Right lobe of liver (tissue), 6 donors: ENCODE measurements around the gene PEX1. TPM values are rescaled to one million over a fixed set of nuclear protein-coding genes. Genes with fewer than 3 reads are reported as not detected.
A peak's percentile ranks its signal among the peaks of the same experiment; 100 is the strongest.

Experiments used
- ATAC-seq, 4 donors: fragments of 200-7000 bp; cut with Tn5 transposase; one replicate each; pipeline ENCODE4 v1.9.1; 2020; ENCODE audit warnings: mild to moderate bottlenecking in 4 of 4, moderate library complexity in 4 of 4
- DNase-seq, 3 donors: peaks; one replicate each; pipeline ENCODE4 v3.0.0-alpha.2; 2020
- H3K27ac ChIP-seq, 3 donors: fragments of 200-600 bp; one replicate each; pipeline ENCODE4 v1.8.0; 2022
- H3K27me3 ChIP-seq, 2 donors: fragments of 200-600 bp; one replicate each; pipeline ENCODE4 v1.8.0; 2022
- H3K36me3 ChIP-seq, 4 donors: fragments of 200-600 bp; sonication (generic) in 1 of 4; one replicate each; pipeline versions ENCODE4 v1.5.1 to v1.8.0; 2017 to 2022; ENCODE audit warnings: control low read depth in 1 of 4
- H3K4me1 ChIP-seq, 4 donors: fragments of 200-600 bp; sonication (generic) in 1 of 4; one replicate each; pipeline versions ENCODE4 v1.5.1 to v1.8.0; 2017 to 2022; ENCODE audit warnings: control low read depth in 1 of 4
- H3K4me3 ChIP-seq, 3 donors: fragments of 200-600 bp; one replicate each; pipeline ENCODE4 v1.8.0; 2022
- H3K9me3 ChIP-seq, 4 donors: fragments of 200-600 bp; sonication (generic) in 1 of 4; one replicate each; pipeline versions ENCODE4 v1.5.1 to v1.8.0; 2017 to 2022; ENCODE audit warnings: control low read depth in 1 of 4
- POLR2A ChIP-seq: fragments of 450-650 bp; IDR thresholded peaks from one replicate; pipeline ENCODE4 v1.6.1; 2017; ENCODE audit warnings: antibody characterized with exemption, mild to moderate bottlenecking
- WGBS: methylation state at CpG from one replicate; pipeline ENCODE4 v1.1.6; 2018; ENCODE audit warnings: low coverage, low lambda C conversion rate; ENCODE audit not compliant: insufficient coverage; ENCODE audit errors: missing lambda C conversion rate; 5-methylcytosine and 5-hydroxymethylcytosine counted together
- intact Hi-C, 2 donors: fragments of 100-400 bp; cut with DNase I; formaldehyde crosslinking; loops; one replicate each; pipeline versions ENCODE4 v1.11.2 to v1.14.1; 2022
- total RNA-seq, 6 experiments: library from RNA; depleted of rRNA in 2 of 6; stranded (reverse); fragments of >200 nt in 2 of 6; fragmentation: NEBNext Ultra II Directional in 3 of 6; extraction: Animal tissue kit (Norgen Biotek cat#: 25700) in 3 of 6; gene quantifications; one replicate each; pipeline versions ENCODE4 v1.1.0 to v1.2.4, GENCODE V29; 2016 to 2023
- TF ChIP-seq, protein P1 (sequence below), 4 donors: fragments of 200-600 bp in 3 of 4; fragments of 450-650 bp in 1 of 4; IDR thresholded peaks; one replicate each; pipeline versions ENCODE4 v1.5.1 to v1.8.0; 2016 to 2022; ENCODE audit warnings: antibody characterized with exemption in 4 of 4, mild to moderate bottlenecking in 2 of 4
- donor health status: DM: no; HTN: yes; CAD: no.
- donor health status: DM: no; HTN: no; CAD: no.
- donor health status: DM: no; HTN: no; CAD: no.
- donor health status: DM: no; HTN: yes; CAD: no.
- donor health status: DM: no; HTN: yes; CAD: no.

Gene PEX1
- total RNA-seq, 6 experiments from 2014 or later, result 10.0 to 12.0 (median 10.8) TPM

DNA sequence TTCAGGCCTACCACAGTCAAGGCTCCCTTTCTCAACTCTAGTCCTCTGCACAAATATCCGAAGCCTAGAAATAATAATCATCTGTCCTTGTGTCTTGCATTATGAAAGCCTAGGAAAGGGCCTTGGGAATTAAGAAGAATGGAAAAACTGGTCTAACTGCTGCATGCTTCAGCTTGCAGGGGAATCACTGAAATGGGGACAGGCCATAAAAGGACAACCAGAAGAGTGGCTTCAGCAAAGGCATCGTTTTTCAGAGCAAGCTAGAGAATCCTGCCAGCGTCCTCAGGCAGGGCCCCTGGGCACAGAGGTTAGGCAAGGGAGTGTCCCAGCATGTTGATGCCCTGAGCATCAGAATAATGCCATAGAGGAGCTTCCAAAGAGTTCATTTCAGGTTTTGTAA, 63.8 kb downstream of the PEX1 start:
- DNase-seq, result no peak

DNA sequence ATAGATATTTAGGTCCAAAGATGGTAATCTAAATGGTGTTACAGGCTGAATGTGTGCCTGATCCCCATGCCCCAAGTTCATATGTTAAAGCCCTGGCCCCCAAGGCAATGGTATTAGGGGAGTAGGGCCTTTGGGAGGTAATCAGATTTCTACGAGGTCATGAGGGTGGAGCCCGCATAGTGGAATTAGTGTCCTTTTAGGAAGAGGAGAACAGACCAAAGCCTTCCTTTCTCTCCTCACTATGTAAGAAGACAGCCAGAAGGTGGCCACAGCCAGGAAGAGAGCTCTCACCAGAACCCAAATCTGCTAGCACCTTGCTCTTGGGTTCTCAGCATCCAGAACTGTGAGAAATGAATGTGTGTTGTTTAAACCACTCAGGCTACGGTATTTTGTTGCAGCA, 65.8 kb downstream of the PEX1 start:
- H3K9me3 ChIP-seq, result no peaks in the 10 kb centered on the region
- no peak for DNase-seq

More for the DNA sequence above, 63.8 kb downstream of the PEX1 start:
- ATAC-seq, result no peak
- TF ChIP-seq, protein P1, sequence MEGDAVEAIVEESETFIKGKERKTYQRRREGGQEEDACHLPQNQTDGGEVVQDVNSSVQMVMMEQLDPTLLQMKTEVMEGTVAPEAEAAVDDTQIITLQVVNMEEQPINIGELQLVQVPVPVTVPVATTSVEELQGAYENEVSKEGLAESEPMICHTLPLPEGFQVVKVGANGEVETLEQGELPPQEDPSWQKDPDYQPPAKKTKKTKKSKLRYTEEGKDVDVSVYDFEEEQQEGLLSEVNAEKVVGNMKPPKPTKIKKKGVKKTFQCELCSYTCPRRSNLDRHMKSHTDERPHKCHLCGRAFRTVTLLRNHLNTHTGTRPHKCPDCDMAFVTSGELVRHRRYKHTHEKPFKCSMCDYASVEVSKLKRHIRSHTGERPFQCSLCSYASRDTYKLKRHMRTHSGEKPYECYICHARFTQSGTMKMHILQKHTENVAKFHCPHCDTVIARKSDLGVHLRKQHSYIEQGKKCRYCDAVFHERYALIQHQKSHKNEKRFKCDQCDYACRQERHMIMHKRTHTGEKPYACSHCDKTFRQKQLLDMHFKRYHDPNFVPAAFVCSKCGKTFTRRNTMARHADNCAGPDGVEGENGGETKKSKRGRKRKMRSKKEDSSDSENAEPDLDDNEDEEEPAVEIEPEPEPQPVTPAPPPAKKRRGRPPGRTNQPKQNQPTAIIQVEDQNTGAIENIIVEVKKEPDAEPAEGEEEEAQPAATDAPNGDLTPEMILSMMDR (IDR thresholded peaks at IDR 0.05), result no peak
- TF ChIP-seq POLR2A, result no peak
- peaks cover 0 to 7% (median 0%) of the 10 kb centered on the region in 4 donors for H3K4me1 ChIP-seq
- no peaks in the 10 kb centered on the region for H3K27me3 ChIP-seq
- H3K36me3 ChIP-seq, result peaks cover 0 to 3% (median 0%) of the 10 kb centered on the region in 4 donors
- 90% methylated on average over 3 of the region's 3 CpGs for whole genome bisulfite sequencing
- no peaks in the 10 kb centered on the region for H3K9me3 ChIP-seq
- intact Hi-C loops, result no loop called here
- H3K4me3 ChIP-seq, result no peak overlapping the region
- no peak overlapping the region for H3K27ac ChIP-seq

DNA sequence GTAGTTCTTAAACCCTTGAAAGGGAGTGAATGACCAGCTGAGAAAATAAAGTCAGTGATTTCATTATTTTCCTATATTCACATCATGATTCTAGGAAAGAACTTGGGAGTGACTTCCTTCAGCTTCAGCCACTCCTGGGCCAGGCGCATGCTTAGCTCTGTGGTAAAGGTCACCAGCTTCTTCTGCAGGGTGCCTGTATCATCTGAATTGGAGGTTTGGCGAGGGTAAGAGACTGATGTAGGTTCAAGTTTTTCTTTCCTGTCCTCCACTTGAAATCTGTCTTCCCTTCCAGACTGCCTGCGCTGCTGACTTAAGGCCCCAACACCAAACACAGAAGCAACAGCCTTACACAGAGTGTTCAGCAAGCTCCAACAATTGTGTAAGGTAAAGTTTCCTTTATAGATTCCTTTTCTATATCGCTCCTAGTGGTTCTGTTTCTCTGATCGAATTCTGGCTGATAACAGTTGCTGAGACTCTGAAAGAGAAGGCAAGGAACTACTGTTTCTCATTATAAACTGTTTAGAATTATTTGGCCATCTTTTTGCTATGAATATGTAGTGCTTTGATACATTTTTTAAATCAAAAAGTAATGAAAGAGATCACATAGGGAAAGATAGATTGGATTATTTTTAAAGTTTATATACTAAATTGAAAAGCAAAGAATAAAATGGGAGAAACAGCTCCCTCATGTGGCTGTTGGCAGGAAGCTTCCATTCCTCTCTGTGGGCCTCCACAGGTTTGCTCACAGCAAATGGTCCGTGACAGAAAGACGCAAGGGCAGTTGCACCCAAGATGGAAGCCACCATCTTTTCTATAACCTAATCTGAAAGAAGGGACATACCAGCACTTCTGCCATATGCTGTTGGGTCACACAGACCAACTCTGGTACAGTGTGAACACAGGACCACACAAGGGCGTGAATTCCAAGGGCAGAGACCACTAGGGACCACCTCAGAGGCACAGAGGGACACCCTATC, 67.0 kb downstream of the PEX1 start:
- TF ChIP-seq, protein P1 (IDR thresholded peaks at IDR 0.05), result peak; percentile 46 to 83 (median 80)
- TF ChIP-seq POLR2A, result no peak
- Histone ChIP-seq H3K27me3 (no peaks in the 10 kb centered on the region), H3K36me3 (peaks cover 4 to 21% (median 8%) of the 10 kb centered on the region in 4 donors), H3K4me3 (no peak overlapping the region), H3K27ac (no peak overlapping the region), H3K9me3 (no peaks in the 10 kb centered on the region), H3K4me1 (peaks cover 0 to 7% (median 0%) of the 10 kb centered on the region in 4 donors)
- peak; percentile 74 to 86 (median 79) for ATAC-seq
- no peak for DNase-seq
- WGBS, result 51% methylated on average over 8 of the region's 8 CpGs
- intact Hi-C loops, result no loop called here

More for the DNA sequence above, 65.8 kb downstream of the PEX1 start:
- no peak for ATAC-seq
- intact Hi-C loops, result no loop called here
- H3K4me1 ChIP-seq, result peaks cover 0 to 7% (median 0%) of the 10 kb centered on the region in 4 donors
- WGBS, result 93% methylated on average over 3 of the region's 3 CpGs
- H3K27me3 ChIP-seq, result no peaks in the 10 kb centered on the region
- no peak overlapping the region for H3K4me3 ChIP-seq
- H3K27ac ChIP-seq, result no peak overlapping the region
- TF ChIP-seq, protein P1 (IDR thresholded peaks at IDR 0.05), result no peak
- TF ChIP-seq POLR2A, result no peak
- H3K36me3 ChIP-seq, result peaks cover 0 to 8% (median 0%) of the 10 kb centered on the region in 4 donors

DNA sequence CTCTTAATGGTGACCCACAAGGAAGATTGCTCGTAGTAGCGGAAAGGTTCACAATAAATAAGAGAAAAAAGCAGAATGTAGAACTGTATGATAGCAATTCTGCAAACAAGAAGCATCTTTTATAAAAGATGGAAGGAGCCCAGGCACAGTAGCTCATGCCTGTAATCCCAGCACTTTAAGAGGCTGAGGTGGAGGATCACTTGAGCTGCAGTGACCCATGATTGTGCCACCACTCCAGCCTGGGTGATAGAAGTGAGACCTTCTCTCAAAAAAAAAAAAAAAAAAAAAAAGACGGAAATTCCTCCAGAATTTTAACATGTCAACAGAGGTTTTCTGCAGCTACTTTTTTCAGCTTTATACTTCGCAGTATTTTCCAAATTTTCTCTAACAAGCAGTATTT, 67.8 kb downstream of the PEX1 start:
- peaks cover 0 to 7% (median 0%) of the 10 kb centered on the region in 4 donors for H3K4me1 ChIP-seq
- no peak overlapping the region for H3K4me3 ChIP-seq
- H3K36me3 ChIP-seq, result peaks cover 4 to 27% (median 14%) of the 10 kb centered on the region in 4 donors
- H3K27ac ChIP-seq, result no peak overlapping the region
- H3K27me3 ChIP-seq, result no peaks in the 10 kb centered on the region
- no peak for ATAC-seq
- DNase-seq, result no peak
- H3K9me3 ChIP-seq, result no peaks in the 10 kb centered on the region
- intact Hi-C loops, result no loop called here
- 81% methylated on average over 4 of the region's 4 CpGs for WGBS
- no peak for TF ChIP-seq POLR2A
- TF ChIP-seq, protein P1 (IDR thresholded peaks at IDR 0.05), result no peak
